K562 (cell line): ENCODE results near the gene EIPR1.

Experiments used
- CEBPG ChIP-seq, 3 experiments: fragments of 200-800 bp in 1 of 3; sonication (Bioruptor generic) in 1 of 3; sonication (generic) in 1 of 3; formaldehyde crosslinking in 1 of 3; IDR thresholded peaks in 2 of 3; conservative IDR thresholded peaks in 1 of 3; 2 replicates each; pipeline versions ENCODE4 v1.6.1 to v1.8.0; 2016 to 2022; ENCODE audit warnings: missing compliant biosample characterization in 2 of 3, missing genetic modification characterization in 2 of 3, mild to moderate bottlenecking in 1 of 3, missing genetic modification reagents in 1 of 3
- HDAC6 ChIP-seq: IDR thresholded peaks from 2 replicates; pipeline ENCODE4 v1.6.1; 2012; ENCODE audit warnings: low read depth, mild to moderate bottlenecking, control low read depth, inconsistent platforms, low read length, moderate library complexity
- MAFK ChIP-seq: IDR thresholded peaks from 2 replicates; pipeline ENCODE4 v1.6.1; 2011; ENCODE audit warnings: low read length, improper control_type of control experiment
- NFRKB ChIP-seq: fragments of 450-650 bp; IDR thresholded peaks from 2 replicates; pipeline ENCODE4 v1.6.1; 2016; ENCODE audit warnings: low read depth
- POLR2A ChIP-seq: fragments of 450-650 bp; conservative IDR thresholded peaks from 2 replicates; pipeline ENCODE4 v1.6.1; 2016
- POLR2AphosphoS5 ChIP-seq: IDR thresholded peaks from 2 replicates; pipeline ENCODE4 v1.6.1; 2011; ENCODE audit warnings: mild to moderate bottlenecking, low read depth, low read length, moderate library complexity; ENCODE audit not compliant: control insufficient read depth, insufficient read depth
- SRSF1 ChIP-seq: fragments of 200-400 bp; formaldehyde crosslinking; IDR thresholded peaks from 2 replicates; pipeline ENCODE4 v1.6.1; 2017; ENCODE audit warnings: mild to moderate bottlenecking, low read depth, low read length, moderate library complexity
- ZNF133 ChIP-seq: fragments of 250-450 bp; sonication (Bioruptor Pico); IDR thresholded peaks from 2 replicates; pipeline ENCODE4 v1.4.0; 2020; ENCODE audit warnings: mild to moderate bottlenecking
- ZNF274 ChIP-seq: IDR thresholded peaks from 2 replicates; pipeline ENCODE4 v1.6.1; 2011; ENCODE audit warnings: low read depth, mild to moderate bottlenecking, low read length, moderate library complexity, borderline replicate concordance
- TF ChIP-seq, protein P1 (sequence below), 3 experiments: IDR thresholded peaks in 2 of 3; conservative IDR thresholded peaks in 1 of 3; 2 replicates each; pipeline ENCODE4 v1.5.1; 2011 to 2012; ENCODE audit warnings: low read length in 3 of 3, mild to moderate bottlenecking in 3 of 3, control low read depth in 2 of 3, improper control_type of control experiment in 1 of 3, inconsistent platforms in 1 of 3, low read depth in 1 of 3, mixed read lengths in 1 of 3, moderate library complexity in 1 of 3; ENCODE audit not compliant: insufficient read depth in 2 of 3

DNA sequence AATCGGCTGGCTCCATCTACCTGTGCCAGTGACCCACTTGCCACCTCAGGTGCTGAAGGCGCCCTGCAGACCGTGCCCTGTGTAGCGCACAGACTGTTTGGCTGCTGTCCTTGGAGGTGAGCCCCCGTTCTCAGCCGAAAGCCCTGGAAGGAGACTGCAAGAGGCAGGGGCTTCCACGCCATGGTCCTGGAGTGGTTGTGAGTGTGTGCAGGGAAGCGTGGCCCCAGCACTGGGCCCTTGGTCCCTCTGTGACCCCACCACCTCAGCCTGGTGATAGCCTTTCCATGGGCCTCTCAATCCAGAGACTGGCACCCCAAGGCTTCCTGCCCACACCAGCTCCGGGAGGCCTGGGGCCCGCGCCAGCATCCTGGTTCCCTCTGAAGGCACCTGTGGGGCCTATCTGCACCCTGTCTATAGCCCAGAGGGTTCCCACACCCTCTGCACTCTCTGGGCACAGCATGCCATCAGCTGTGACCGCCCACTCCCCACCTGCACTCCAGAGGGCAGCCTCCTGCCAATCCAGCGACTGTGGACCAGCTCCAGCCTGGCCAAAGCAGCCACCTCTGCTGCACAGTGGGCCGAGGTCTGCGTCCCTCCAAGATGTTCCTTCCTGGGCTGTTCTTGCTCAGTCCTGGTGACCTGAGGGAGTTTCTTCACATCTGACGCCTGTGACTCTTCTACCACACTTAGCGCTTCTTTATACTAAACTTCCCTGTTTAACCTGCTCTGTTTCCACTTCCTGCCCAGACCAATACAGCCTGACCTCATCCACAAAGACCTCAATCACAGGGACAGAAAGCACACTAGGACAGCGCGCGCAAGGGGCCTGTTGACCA lies 109.5 kb downstream of the EIPR1 start:
- TF ChIP-seq SRSF1 (no peak), NFRKB (no peak), ZNF274 (no peak), CEBPG (CRISPR knock-in tag; IDR thresholded peaks at IDR 0.05) (no peak), CEBPG (tag; conservative IDR thresholded peaks at IDR 0.05 in 1 of 2, IDR thresholded peaks at IDR 0.05 in 1 of 2) (no peak), ZNF133 (no peak), HDAC6 (no peak), POLR2AphosphoS5 (no peak), POLR2A (no peak), MAFK (no peak)
- TF ChIP-seq, protein P1, sequence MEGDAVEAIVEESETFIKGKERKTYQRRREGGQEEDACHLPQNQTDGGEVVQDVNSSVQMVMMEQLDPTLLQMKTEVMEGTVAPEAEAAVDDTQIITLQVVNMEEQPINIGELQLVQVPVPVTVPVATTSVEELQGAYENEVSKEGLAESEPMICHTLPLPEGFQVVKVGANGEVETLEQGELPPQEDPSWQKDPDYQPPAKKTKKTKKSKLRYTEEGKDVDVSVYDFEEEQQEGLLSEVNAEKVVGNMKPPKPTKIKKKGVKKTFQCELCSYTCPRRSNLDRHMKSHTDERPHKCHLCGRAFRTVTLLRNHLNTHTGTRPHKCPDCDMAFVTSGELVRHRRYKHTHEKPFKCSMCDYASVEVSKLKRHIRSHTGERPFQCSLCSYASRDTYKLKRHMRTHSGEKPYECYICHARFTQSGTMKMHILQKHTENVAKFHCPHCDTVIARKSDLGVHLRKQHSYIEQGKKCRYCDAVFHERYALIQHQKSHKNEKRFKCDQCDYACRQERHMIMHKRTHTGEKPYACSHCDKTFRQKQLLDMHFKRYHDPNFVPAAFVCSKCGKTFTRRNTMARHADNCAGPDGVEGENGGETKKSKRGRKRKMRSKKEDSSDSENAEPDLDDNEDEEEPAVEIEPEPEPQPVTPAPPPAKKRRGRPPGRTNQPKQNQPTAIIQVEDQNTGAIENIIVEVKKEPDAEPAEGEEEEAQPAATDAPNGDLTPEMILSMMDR (IDR thresholded peaks at IDR 0.05 in 2 of 3, conservative IDR thresholded peaks at IDR 0.05 in 1 of 3; ENCODE audit: insufficient read depth in 2 of 3, low read depth in 1 of 3, low read length in 3 of 3) = no peak
